CD4-positive, alpha-beta T cell (primary cell): ENCODE data around the gene LMAN2. TPM values are rescaled to one million over a fixed set of nuclear protein-coding genes. Genes with fewer than 3 reads are reported as not detected.
A peak's percentile ranks its signal among the peaks of the same experiment; 100 is the strongest.
"Not testable (repeated sequence)": the region's sequence is repeated elsewhere in the genome, so short reads cannot be mapped to it uniquely, and the experiment has no call there.

Experiments
- ATAC-seq: fragments of 200-7000 bp; cut with Tn5 transposase; one replicate; pipeline ENCODE4 v1.10.0; 2022; ENCODE audit warnings: mild to moderate bottlenecking; ENCODE audit not compliant: poor library complexity
- CTCF ChIA-PET: fragments of 350-600 bp; sonication (Branson Sonifier 250); formaldehyde crosslinking; loops from one replicate; lab custom pipeline; 2021; ENCODE audit warnings: antibody characterized with exemption, inconsistent platforms; lab: Charles Lee
- POLR2A ChIA-PET: fragments of 350-600 bp; sonication (Branson Sonifier 250); formaldehyde crosslinking; loops from one replicate; lab custom pipeline; 2021; ENCODE audit warnings: antibody characterized with exemption, inconsistent platforms; lab: Charles Lee
- DNase-seq, 14 experiments: peaks; one replicate each; pipeline ENCODE4 v3.0.0-alpha.2; 2013 to 2020; ENCODE audit warnings: mixed read lengths in 2 of 14
- H3K27ac ChIP-seq, 2 donors: one replicate each; pipeline versions ENCODE4 v1.5.1 to v1.7.0; 2013; ENCODE audit warnings: low read length in 2 of 2, low read depth in 1 of 2, mild to moderate bottlenecking in 1 of 2
- H3K27me3 ChIP-seq, 2 experiments: 1 replicate in 1 of 2; 2 replicates in 1 of 2; pipeline versions ENCODE4 v1.6.1 to v1.7.0; 2013; ENCODE audit warnings: low read length in 2 of 2, control low read depth in 1 of 2, mild to moderate bottlenecking in 1 of 2, moderate library complexity in 1 of 2; ENCODE audit not compliant: insufficient read depth in 2 of 2, control insufficient read depth in 1 of 2
- H3K36me3 ChIP-seq: one replicate; pipeline ENCODE4 v1.6.1; 2013; ENCODE audit warnings: low read length, control low read depth; ENCODE audit not compliant: insufficient read depth
- H3K4me1 ChIP-seq: one replicate; pipeline ENCODE4 v1.6.1; 2013; ENCODE audit warnings: low read length, control low read depth; ENCODE audit not compliant: insufficient read depth
- H3K4me3 ChIP-seq: one replicate; pipeline ENCODE4 v1.5.1; 2013; ENCODE audit warnings: mild to moderate bottlenecking, low read length, moderate library complexity
- H3K9me3 ChIP-seq, 2 experiments: 1 replicate in 1 of 2; 2 replicates in 1 of 2; pipeline versions ENCODE4 v1.6.1 to v1.7.0; 2013; ENCODE audit warnings: low read length in 2 of 2, mild to moderate bottlenecking in 2 of 2, control low read depth in 1 of 2, moderate library complexity in 1 of 2; ENCODE audit not compliant: control insufficient read depth in 1 of 2, insufficient read depth in 1 of 2
- H3K27ac Mint-ChIP-seq: one replicate; pipeline ENCODE4 v1.8.0; 2020; ENCODE audit warnings: mixed read lengths
- H3K27me3 Mint-ChIP-seq: one replicate; pipeline ENCODE4 v1.8.0; 2021; ENCODE audit warnings: mixed read lengths
- H3K36me3 Mint-ChIP-seq: one replicate; pipeline ENCODE4 v1.8.0; 2021; ENCODE audit warnings: low read depth, mixed read lengths
- H3K4me1 Mint-ChIP-seq: one replicate; pipeline ENCODE4 v1.8.0; 2021; ENCODE audit warnings: low read depth, mixed read lengths
- H3K4me3 Mint-ChIP-seq: one replicate; pipeline ENCODE4 v1.8.0; 2020; ENCODE audit warnings: mild to moderate bottlenecking, mixed read lengths
- H3K9me3 Mint-ChIP-seq: one replicate; pipeline ENCODE4 v1.8.0; 2020; ENCODE audit warnings: mixed read lengths
- intact Hi-C, 2 experiments: fragments of 100-400 bp; cut with DNase I in 1 of 2; cut with micrococcal nuclease in 1 of 2; formaldehyde crosslinking; loops; one replicate each; pipeline versions ENCODE4 v1.15.1 to v1.9.0; 2023 to 2025; cut with DNase I, micrococcal nuclease
- total RNA-seq, 174 experiments: library from RNA in 2 of 174; stranded (reverse) in 2 of 174; gene quantifications; one replicate each; pipeline ENCODE4 v1.2.3 and lab custom pipeline; 2021 to 2026
- TF ChIP-seq, protein P1 (sequence below): fragments of 200-600 bp; IDR thresholded peaks from one replicate; pipeline ENCODE4 v1.8.0; 2022; ENCODE audit warnings: antibody characterized with exemption, mild to moderate bottlenecking

LMAN2 gene
- total RNA-seq, 2 experiments from 2014 or later: 54.5 to 55.6 TPM

DNA sequence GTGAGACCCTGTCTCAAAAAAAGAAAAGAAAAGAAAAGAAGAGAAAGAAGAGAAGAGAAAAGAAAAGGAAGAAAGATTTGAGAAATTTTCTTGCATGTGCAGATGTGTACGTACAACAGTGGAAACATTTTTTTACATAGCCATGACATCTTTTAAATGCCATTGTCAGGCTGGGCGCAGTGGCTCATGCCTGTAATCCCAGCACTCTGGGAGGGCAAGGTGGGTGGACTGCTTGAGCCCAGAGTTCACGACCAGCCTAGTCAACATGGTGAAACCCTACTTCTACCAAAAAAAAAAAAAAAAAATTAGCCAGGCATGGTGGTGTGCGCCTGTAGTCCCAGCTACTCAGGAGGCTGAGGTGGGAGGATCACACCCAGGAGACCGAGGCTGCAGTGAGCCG is 6.6 kb downstream of the LMAN2 start:
- CTCF ChIA-PET: no interaction called here
- Mint-ChIP-seq H3K36me3 (peaks cover 62% of the 10 kb centered on the region), H3K4me1 (peaks cover 44% of the 10 kb centered on the region), H3K27ac (no peak overlapping the region), H3K4me3 (no peak overlapping the region), H3K27me3 (no peaks in the 10 kb centered on the region), H3K9me3 (no peaks in the 10 kb centered on the region)
- Histone ChIP-seq H3K27me3 (no peaks in the 10 kb centered on the region), H3K27ac (no peak overlapping the region), H3K4me3 (no peak overlapping the region), H3K4me1 (peaks cover 22% of the 10 kb centered on the region), H3K9me3 (no peaks in the 10 kb centered on the region), H3K36me3 (peaks cover 58% of the 10 kb centered on the region)
- POLR2A ChIA-PET: no interaction called here
- intact Hi-C loops: no loop called here
- TF ChIP-seq, protein P1, sequence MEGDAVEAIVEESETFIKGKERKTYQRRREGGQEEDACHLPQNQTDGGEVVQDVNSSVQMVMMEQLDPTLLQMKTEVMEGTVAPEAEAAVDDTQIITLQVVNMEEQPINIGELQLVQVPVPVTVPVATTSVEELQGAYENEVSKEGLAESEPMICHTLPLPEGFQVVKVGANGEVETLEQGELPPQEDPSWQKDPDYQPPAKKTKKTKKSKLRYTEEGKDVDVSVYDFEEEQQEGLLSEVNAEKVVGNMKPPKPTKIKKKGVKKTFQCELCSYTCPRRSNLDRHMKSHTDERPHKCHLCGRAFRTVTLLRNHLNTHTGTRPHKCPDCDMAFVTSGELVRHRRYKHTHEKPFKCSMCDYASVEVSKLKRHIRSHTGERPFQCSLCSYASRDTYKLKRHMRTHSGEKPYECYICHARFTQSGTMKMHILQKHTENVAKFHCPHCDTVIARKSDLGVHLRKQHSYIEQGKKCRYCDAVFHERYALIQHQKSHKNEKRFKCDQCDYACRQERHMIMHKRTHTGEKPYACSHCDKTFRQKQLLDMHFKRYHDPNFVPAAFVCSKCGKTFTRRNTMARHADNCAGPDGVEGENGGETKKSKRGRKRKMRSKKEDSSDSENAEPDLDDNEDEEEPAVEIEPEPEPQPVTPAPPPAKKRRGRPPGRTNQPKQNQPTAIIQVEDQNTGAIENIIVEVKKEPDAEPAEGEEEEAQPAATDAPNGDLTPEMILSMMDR: no peak
- DNase-seq: no peak
- no peak for ATAC-seq

DNA sequence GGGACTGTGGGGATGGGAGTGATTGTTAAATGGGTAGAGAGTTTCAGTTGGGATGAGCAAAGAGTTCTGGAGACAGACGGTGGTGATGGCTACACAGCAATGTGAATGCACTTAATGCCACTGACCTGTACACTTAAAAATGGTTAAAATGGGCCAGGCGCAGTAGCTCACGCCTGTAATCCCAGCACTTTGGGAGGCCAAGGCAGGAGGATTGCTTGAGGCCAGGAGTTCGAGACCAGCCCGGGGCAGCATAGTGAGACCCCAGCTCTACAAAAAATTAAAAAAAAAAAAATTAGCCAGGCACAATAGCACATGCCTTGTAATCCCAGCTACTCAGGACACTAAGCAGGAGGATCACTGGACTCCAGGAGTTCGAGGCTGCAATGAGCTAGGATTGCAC is 7.7 kb downstream of the LMAN2 start:
- peaks cover 62% of the 10 kb centered on the region for H3K36me3 Mint-ChIP-seq
- H3K9me3 Mint-ChIP-seq: no peaks in the 10 kb centered on the region
- Histone ChIP-seq H3K4me3 (no peak overlapping the region), H3K36me3 (peaks cover 59% of the 10 kb centered on the region), H3K27ac (no peak overlapping the region), H3K27me3 (no peaks in the 10 kb centered on the region), H3K9me3 (no peaks in the 10 kb centered on the region), H3K4me1 (peaks cover 18% of the 10 kb centered on the region)
- ChIA-PET CTCF (interaction anchor here (0.7 kb wide), 1 partner anchor 18 kb away, joined by 5 read pairs; no protein-coding TSS in a partner anchor), POLR2A (no interaction called here)
- H3K4me1 Mint-ChIP-seq: peaks cover 40% of the 10 kb centered on the region
- DNase-seq: no peak
- TF ChIP-seq, protein P1: no peak
- ATAC-seq: no peak
- no peaks in the 10 kb centered on the region for H3K27me3 Mint-ChIP-seq
- intact Hi-C loops: no loop called here
- no peak overlapping the region for H3K4me3 Mint-ChIP-seq
- no peak overlapping the region for H3K27ac Mint-ChIP-seq

DNA sequence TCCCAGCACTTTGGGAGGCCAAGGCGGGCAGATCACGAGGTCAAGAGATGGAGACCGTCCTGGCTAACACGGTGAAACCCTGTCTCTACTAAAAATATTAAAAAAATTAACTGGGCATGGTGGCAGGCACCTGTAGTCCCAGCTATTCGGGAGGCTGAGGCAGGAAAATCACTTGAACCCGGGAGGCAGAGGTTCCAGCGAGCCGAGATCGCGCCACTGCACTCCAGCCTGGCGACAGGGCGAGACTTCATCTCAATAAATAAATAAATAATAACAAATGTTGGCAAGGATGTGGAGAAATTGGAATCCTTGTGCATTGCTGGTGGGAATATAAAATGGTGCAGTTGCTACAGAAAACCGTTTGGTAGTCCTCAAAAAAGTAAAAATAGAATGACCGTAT is 8.5 kb downstream of the LMAN2 start:
- Mint-ChIP-seq H3K4me1 (peaks cover 40% of the 10 kb centered on the region), H3K36me3 (peaks cover 66% of the 10 kb centered on the region)
- H3K27me3 ChIP-seq, ATAC-seq, H3K27ac ChIP-seq, CTCF ChIA-PET, H3K27me3 Mint-ChIP-seq, intact Hi-C loops, H3K9me3 Mint-ChIP-seq, H3K4me3 ChIP-seq, H3K9me3 ChIP-seq, DNase-seq, H3K27ac Mint-ChIP-seq, H3K4me3 Mint-ChIP-seq, POLR2A ChIA-PET: not testable (repeated sequence)
- peaks cover 15% of the 10 kb centered on the region for H3K4me1 ChIP-seq
- H3K36me3 ChIP-seq: peaks cover 65% of the 10 kb centered on the region

DNA sequence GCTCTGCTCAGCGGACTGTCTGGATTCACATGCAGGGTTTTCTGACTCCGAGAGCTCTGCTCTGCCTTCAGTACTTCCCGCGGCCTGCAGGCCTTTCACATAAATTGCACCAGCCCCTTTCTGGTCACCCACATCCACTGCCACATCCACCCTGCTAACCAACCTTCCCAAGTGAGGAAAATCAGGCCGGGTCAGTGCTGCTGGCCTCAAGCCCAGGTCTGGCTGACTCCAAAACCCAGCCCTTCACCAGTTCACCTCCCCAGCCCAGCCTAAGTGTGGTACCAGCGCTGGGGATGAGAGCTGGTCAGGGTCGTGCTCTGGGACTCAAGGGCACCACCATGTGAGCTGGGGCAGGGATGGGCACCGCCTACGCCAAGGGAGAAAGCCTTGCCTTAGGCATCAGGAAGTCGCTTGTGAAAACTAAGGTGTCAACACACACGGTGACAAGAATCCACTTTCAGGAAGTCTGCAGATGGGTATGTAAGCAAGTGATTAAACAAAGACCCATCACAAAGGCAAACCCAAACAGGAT is 12.3 kb downstream of the LMAN2 start:
- ChIA-PET POLR2A (no interaction called here), CTCF (no interaction called here)
- H3K4me3 ChIP-seq: no peak overlapping the region
- H3K4me1 Mint-ChIP-seq: peaks cover 21% of the 10 kb centered on the region
- TF ChIP-seq, protein P1: no peak
- DNase-seq (peak in 1 of 14 experiments; percentile 19), ATAC-seq (no peak)
- H3K9me3 ChIP-seq: no peaks in the 10 kb centered on the region
- no peaks in the 10 kb centered on the region for H3K9me3 Mint-ChIP-seq
- H3K27me3 Mint-ChIP-seq: no peaks in the 10 kb centered on the region
- no peak overlapping the region for H3K4me3 Mint-ChIP-seq
- peaks cover 85% of the 10 kb centered on the region for H3K36me3 ChIP-seq
- intact Hi-C loops: no loop called here
- H3K27ac ChIP-seq: no peak overlapping the region
- H3K4me1 ChIP-seq: peaks cover 6% of the 10 kb centered on the region
- no peak overlapping the region for H3K27ac Mint-ChIP-seq
- peaks cover 71% of the 10 kb centered on the region for H3K36me3 Mint-ChIP-seq
- H3K27me3 ChIP-seq: no peaks in the 10 kb centered on the region
